ENCODE results near the gene MND1. TPM values are rescaled to one million over a fixed set of nuclear protein-coding genes. Genes with fewer than 3 reads are reported as not detected.

Gene MND1
- total RNA-seq, 6 donors from 2014 or later: 1.2 to 3.2 (median 1.3) TPM; not detected in 2

DNA sequence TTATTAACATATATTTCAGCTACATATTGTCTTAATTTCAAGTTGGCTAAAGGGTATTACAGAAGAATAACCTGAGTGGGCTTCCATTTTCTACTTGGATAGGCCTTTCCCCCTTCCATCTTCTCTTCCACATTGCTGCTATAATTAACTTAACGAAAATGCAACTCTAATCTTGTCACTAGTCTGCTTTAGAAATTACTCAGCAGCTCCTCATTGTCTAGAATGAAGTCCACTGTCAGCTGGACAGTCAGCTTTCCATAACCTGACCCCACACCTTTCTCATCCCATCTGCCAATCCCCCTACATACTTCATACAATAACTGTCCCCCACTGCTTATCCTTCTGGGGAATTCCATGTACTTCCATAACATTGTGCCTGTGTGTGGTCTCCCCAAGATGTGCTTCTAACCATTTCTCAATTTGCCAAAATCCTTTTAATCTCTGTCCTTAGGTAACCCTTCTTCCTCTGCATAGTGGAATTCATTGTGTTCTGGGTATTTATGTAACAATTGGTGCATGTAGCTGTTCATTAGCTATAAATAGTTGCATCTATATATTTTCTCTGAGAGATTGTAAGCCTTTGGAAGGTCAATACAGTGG, 4.8 kb downstream of the MND1 start:
- Histone ChIP-seq H3K27me3 (no peaks in the 10 kb centered on the region), H3K4me3 (no peak overlapping the region), H3K27ac (no peak overlapping the region), H3K9me3 (no peaks in the 10 kb centered on the region), H3K36me3 (no peaks in the 10 kb centered on the region), H3K4me1 (peaks cover 6 to 14% (median 9%) of the 10 kb centered on the region in 4 donors)
- ATAC-seq (ENCODE audit: low FRiP score in 2 of 2) (no peak), DNase-seq (no peak)
- TF ChIP-seq POLR2A (IDR thresholded peaks at IDR 0.05): no peak
- TF ChIP-seq, protein P1, sequence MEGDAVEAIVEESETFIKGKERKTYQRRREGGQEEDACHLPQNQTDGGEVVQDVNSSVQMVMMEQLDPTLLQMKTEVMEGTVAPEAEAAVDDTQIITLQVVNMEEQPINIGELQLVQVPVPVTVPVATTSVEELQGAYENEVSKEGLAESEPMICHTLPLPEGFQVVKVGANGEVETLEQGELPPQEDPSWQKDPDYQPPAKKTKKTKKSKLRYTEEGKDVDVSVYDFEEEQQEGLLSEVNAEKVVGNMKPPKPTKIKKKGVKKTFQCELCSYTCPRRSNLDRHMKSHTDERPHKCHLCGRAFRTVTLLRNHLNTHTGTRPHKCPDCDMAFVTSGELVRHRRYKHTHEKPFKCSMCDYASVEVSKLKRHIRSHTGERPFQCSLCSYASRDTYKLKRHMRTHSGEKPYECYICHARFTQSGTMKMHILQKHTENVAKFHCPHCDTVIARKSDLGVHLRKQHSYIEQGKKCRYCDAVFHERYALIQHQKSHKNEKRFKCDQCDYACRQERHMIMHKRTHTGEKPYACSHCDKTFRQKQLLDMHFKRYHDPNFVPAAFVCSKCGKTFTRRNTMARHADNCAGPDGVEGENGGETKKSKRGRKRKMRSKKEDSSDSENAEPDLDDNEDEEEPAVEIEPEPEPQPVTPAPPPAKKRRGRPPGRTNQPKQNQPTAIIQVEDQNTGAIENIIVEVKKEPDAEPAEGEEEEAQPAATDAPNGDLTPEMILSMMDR (IDR thresholded peaks at IDR 0.05): no peak
- TF ChIP-seq POLR2AphosphoS5 (IDR thresholded peaks at IDR 0.05): no peak
- no peak for TF ChIP-seq EP300 (IDR thresholded peaks at IDR 0.05)
- 82 to 94% methylated on average over 1 of the region's 1 CpG for WGBS, 2 donors

DNA sequence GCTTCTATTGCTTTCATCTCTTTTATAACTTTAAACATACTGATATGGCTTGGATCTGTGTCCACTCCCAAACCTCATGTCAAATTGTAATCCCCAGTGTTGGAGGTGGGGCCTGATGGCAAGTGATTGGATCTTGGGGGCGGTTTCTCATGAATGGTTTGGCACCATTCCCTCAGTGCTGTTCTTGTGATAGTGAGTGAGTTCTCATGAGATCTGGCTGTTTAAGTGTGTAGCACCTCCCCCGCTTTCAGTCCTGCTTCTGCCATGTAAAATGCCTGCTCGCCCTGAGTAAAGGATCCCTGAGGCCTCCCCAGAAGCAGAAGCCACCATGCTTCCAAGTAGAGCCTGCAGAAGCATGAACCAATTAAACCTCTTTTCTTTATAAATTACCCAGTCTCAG, 17.7 kb downstream of the MND1 start:
- no peak overlapping the region for H3K4me3 ChIP-seq
- H3K36me3 ChIP-seq: no peaks in the 10 kb centered on the region
- H3K27me3 ChIP-seq: no peaks in the 10 kb centered on the region
- no peak overlapping the region for H3K27ac ChIP-seq
- no peaks in the 10 kb centered on the region for H3K9me3 ChIP-seq
- WGBS, 2 donors: 85 to 86% methylated on average over 3 of the region's 3 CpGs
- no peak for ATAC-seq (ENCODE audit: low FRiP score in 2 of 2)
- TF ChIP-seq, protein P1 (IDR thresholded peaks at IDR 0.05): no peak
- no peak for TF ChIP-seq EP300 (IDR thresholded peaks at IDR 0.05)
- TF ChIP-seq POLR2A (IDR thresholded peaks at IDR 0.05): no peak
- TF ChIP-seq POLR2AphosphoS5 (IDR thresholded peaks at IDR 0.05): no peak
- no peaks in the 10 kb centered on the region for H3K4me1 ChIP-seq
- DNase-seq: no peak

DNA sequence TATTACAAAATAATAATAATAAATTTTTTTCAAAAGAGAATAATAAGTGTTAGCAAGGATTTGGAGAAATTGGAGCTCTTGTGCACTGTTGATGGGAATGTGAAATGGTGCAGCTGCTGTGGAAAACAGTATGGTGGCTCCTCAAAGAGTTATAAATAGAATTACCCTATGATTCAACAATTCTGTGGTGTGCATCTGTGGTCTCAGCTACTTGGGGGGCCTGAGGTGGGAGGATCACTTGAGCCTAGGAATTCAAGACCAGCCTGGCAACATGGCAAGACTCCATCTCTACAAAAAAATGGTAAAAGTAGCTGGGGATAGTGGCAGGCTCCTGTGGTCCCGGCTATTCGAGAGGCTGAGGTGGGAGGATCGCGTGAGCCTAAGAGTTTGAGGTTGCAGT, 19.6 kb downstream of the MND1 start:
- DNase-seq (no peak), ATAC-seq (ENCODE audit: low FRiP score in 2 of 2) (no peak)
- Histone ChIP-seq H3K27me3 (no peaks in the 10 kb centered on the region), H3K4me1 (no peaks in the 10 kb centered on the region), H3K9me3 (no peaks in the 10 kb centered on the region), H3K27ac (no peak overlapping the region), H3K36me3 (no peaks in the 10 kb centered on the region), H3K4me3 (no peak overlapping the region)
- TF ChIP-seq, protein P1 (IDR thresholded peaks at IDR 0.05): no peak
- TF ChIP-seq POLR2A (IDR thresholded peaks at IDR 0.05): no peak
- no peak for TF ChIP-seq EP300 (IDR thresholded peaks at IDR 0.05)
- TF ChIP-seq POLR2AphosphoS5 (IDR thresholded peaks at IDR 0.05): no peak
- WGBS, 2 donors: 92 to 100% methylated on average over 4 of the region's 4 CpGs

DNA sequence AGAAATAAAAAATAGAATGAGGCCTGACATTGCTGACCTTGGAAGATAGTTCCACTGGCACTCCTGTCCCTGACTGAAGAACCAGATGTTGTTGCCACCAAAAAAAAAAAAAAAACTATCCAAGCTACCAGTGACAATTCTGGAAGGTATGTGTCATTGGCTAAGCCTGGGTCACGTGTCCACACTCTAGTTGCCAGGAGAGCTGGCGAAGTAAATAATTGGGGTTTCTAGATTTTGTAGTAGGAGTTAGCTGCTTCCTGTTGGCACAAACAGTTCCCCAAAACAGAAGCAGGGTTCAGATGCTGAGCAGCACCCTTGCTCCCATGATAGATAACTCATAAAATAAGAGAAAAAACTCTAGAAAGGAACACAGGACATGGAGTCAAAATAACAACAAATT, 20.5 kb downstream of the MND1 start:
- TF ChIP-seq, protein P1 (IDR thresholded peaks at IDR 0.05): no peak
- TF ChIP-seq POLR2A (IDR thresholded peaks at IDR 0.05) (no peak), EP300 (IDR thresholded peaks at IDR 0.05) (no peak), POLR2AphosphoS5 (IDR thresholded peaks at IDR 0.05) (no peak)
- WGBS, 2 donors: 75 to 83% methylated on average over 2 of the region's 2 CpGs
- no peak overlapping the region for H3K27ac ChIP-seq
- peak in 1 of 2 donors; percentile 73 for ATAC-seq (ENCODE audit: low FRiP score in 2 of 2)
- no peak for DNase-seq
- H3K4me1 ChIP-seq: no peaks in the 10 kb centered on the region
- no peaks in the 10 kb centered on the region for H3K9me3 ChIP-seq
- H3K27me3 ChIP-seq: no peaks in the 10 kb centered on the region
- no peak overlapping the region for H3K4me3 ChIP-seq
- H3K36me3 ChIP-seq: no peaks in the 10 kb centered on the region

DNA sequence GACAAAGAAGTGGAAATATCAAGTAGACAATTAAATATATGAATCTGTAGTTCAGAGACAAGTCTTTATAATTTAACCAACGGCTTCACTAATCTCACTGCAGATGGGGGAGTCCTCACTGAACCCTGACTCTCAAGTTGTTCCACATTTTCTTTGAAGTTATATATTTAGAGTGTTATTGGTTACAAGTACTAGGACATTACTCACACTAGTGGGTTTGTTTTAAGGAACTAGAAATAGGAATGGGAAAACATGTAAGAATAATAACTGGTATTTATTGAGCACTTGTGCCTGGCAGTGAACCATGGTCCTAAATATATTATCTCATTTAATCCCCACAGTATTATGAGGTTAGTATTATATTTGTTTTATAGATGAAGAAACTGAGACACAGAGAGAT, 22.0 kb downstream of the MND1 start:
- no peak overlapping the region for H3K4me3 ChIP-seq
- DNase-seq (no peak), ATAC-seq (ENCODE audit: low FRiP score in 2 of 2) (no peak)
- WGBS, 2 donors: 75 to 82% methylated on average over 1 of the region's 1 CpG
- H3K27me3 ChIP-seq: no peaks in the 10 kb centered on the region
- no peaks in the 10 kb centered on the region for H3K36me3 ChIP-seq
- TF ChIP-seq POLR2AphosphoS5 (IDR thresholded peaks at IDR 0.05) (no peak), POLR2A (IDR thresholded peaks at IDR 0.05) (no peak), EP300 (IDR thresholded peaks at IDR 0.05) (no peak)
- TF ChIP-seq, protein P1 (IDR thresholded peaks at IDR 0.05): no peak
- H3K9me3 ChIP-seq: no peaks in the 10 kb centered on the region
- H3K27ac ChIP-seq: no peak overlapping the region
- H3K4me1 ChIP-seq: no peaks in the 10 kb centered on the region
